ENCODE measurements around the gene REXO2. TPM values are rescaled to one million over a fixed set of nuclear protein-coding genes. Genes with fewer than 3 reads are reported as not detected.

The REXO2 gene
- total RNA-seq = 23.6 TPM

- DNase-seq (ENCODE audit: low spot score) (peak; percentile 97), ATAC-seq (peak; percentile 99)
Measured at GRCh38 chr11:114439229-114440120, at the start of gene REXO2. TSS of gene REXO2 (plus strand) at chr11:114439467. CDS start at chr11:114439529, 62 bp downstream.

GRCh38 chr11:114392735-114393667 lies 46.3 kb upstream of the REXO2 start:
- ATAC-seq = peak; percentile 43

GRCh38 chr11:114395736-114396135 lies 43.5 kb upstream of the REXO2 start:
- DNase-seq (ENCODE audit: low spot score) (no peak), ATAC-seq (no peak)

More at GRCh38 chr11:114392735-114393667, 46.3 kb upstream of the REXO2 start:
- DNase-seq (ENCODE audit: low spot score) = no peak

GRCh38 chr11:114396916-114397315 lies 42.4 kb upstream of the REXO2 start:
- no peak for DNase-seq (ENCODE audit: low spot score)
- no peak for ATAC-seq

DNA sequence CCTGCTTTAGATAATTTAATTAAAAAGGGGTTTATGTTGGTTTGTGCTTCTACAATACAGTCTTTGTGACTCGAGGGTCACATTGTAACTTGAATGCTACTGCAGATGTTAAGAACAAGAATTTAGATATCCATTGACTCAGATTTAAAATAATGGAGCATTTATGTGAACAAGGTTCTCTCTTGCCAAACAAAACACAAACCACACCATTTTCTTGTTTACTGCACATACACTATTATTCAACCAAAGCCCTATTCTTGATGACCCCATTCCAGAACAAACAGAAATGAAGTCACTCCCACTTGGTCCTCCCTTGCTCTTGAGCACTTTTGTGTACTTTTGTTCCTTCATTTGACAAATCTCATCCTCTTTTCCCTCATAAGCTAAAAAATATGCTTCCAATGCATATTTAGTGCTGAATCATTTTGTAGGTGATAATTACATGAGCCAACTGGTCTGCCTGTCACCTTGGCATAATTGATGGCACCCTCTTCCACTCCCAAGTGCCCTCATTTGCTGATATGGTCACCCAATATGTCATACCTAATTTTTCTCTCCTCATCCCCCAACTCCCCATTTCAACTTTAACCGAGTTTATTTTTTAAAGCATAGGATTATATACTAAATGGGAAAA lies 41.8 kb upstream of the REXO2 start:
- DNase-seq (ENCODE audit: low spot score) (no peak), ATAC-seq (no peak)

- DNase-seq (ENCODE audit: low spot score) (no peak), ATAC-seq (no peak)
Measured at GRCh38 chr11:114398303-114398920, 40.9 kb upstream of the REXO2 start.

DNA sequence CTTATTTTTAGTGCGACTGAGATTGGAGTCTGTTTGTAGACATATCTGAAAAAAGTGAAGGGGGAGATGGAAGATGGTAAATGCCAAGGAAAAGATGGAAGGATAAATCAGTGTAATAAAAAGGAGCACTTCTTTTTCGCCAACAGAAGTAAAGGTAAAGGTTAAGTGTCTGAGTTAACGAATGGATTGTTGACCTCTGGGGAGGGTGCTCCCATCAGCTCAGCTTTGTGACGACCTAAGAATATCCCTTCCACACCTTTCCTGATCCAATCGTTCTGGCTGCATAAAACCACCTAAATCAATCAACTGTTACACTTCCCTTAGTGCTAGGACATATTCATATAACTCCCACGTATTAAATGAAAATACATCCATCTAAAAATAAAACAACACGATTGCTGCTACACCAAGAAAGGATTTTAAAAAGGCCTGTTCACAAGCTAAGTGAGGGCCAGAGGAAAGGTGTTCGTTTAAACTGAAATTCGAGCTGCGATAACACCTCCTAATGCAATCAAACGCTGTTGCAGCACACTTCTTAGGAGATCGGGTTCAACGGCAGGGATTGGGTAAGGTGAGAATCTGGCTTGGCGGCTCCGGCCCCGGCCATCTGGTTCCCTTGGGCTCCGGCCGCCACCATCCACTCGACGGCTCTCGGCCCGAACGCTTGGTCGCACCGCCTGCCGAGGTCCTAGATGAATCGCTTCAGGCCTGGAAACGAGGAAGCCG lies 39.6 kb upstream of the REXO2 start:
- ATAC-seq = peak; percentile 63
- no peak for DNase-seq (ENCODE audit: low spot score)

DNA sequence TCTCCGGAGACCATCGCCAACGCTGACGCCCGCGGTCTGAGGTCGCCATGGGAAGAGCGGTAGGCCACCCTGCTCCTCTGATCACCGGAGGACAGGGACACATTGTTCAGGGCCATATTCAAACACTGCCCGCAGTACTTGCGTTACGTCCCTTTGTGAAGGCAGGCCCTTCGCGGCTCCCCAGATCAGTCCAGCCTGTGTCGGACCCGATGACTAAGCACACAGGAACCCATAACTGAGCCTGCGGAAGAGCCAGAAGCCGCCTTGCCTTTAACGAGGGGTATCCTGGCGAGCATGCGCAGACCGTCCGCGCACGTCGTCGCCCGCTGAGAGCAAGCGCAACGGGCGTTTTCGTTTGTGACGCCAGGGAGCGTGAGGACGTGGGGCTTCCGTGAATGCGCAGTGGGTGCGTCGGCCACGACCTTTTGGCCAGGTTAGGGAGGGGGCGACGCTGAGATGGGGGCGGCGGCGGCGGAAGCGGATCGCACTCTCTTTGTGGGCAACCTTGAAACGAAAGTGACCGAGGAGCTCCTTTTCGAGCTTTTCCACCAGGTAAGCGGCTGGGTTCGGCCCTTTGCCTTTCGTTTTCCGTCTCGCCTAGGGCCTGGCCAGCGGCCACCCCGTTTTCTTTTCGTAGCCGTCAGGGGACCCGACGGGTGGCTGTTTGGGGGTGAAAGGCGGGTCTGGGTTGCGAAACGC lies 38.9 kb upstream of the REXO2 start, which contains the start of the genes C11orf71 and RBM7:
Gene C11orf71 (minus strand): TSS at position 296 of the 699 bp plus-strand sequence. CDS start 180 bp downstream, at position 116.
Gene RBM7 (plus strand): TSS at position 451 of the 699 bp plus-strand sequence. CDS start 6 bp downstream, at position 457.
- peak; percentile 99 for DNase-seq (ENCODE audit: low spot score)
- peak; percentile 89 for ATAC-seq

DNA sequence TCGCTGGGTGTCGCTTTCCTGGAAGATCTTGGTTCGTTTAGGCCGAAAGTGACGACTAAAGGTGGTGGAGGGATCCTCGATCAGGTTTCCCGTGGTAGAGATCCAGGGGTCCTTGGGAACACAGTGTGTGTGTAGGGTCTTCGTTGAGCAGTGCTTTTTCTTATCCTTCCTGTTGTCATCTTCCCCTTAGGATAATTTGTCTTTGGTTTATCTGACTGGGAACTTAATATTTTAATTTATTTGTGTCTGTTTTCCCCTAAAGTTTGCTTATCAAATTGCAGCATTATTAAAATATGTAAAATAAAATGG lies 38.4 kb upstream of the REXO2 start:
- DNase-seq (ENCODE audit: low spot score) = no peak
- ATAC-seq = no peak

GRCh38 chr11:114401311-114401710 lies 38.0 kb upstream of the REXO2 start:
- DNase-seq (ENCODE audit: low spot score) (no peak), ATAC-seq (no peak)

DNA sequence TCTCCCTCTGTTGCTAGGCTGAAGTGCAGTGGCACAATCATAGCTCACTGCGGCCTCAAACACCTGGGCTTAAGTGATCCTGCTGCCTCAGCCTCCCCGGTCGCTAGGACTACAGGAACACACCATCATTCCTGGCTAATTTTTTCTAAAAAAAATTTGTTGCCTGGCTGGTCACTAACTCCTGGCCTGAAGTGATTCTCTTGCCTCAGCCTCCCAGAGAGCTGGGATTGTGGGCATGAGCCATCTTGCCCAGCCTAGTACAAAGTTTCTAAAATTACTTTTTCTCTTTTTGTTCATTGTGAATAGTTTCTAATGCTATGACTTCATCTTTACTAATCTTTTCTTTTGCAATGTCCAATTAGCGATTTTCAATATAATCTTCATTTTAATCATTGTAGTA lies 26.3 kb upstream of the REXO2 start:
- ATAC-seq (no peak), DNase-seq (ENCODE audit: low spot score) (no peak)

DNA sequence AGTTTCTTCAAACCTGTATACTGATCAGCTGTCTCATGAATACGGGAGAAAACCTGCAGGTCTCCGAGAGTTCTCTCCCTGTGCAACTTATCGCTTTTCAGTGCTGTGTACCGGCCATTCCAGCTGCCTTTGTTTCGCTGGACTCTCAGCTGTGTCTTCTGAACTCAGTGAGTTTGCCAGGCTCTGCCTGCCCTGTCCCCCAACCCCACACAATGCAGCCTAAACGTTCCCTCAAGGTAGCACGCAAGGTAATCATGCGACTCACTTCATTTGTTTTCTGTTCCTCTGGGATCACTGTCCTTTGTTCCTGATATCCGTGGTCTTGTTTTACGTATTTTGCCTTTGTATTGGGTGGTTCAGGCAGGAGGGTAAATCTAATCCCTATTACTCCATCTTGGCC lies 25.3 kb upstream of the REXO2 start:
- no peak for ATAC-seq
- no peak for DNase-seq (ENCODE audit: low spot score)

DNA sequence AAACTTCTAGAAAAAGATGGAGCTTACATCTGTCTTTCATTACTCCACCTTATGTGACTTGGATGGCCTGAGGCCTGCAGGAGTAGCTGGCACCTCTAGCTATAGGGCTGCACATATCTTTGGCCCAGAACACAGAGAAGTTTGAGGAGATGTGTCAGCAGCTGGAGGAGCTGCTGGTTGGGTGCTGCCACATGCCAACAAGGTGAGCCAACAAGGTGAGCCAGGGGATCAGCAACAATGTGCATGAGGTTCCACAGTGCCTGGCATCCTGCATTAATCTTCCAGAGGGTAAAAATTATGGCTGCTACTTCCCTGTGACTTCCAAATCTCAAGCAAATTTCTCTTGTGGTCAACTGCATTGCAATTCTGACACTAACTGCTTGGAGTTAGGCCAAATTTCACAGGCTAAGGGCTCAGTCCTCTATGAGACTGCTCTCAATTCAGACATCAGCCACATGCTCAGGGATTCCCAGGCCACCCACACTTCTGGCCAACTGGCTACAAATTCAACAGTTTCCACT lies 22.8 kb upstream of the REXO2 start:
- ATAC-seq (no peak), DNase-seq (ENCODE audit: low spot score) (no peak)

GRCh38 chr11:114426280-114426679 lies 13.0 kb upstream of the REXO2 start:
- DNase-seq (ENCODE audit: low spot score) = peak; percentile 48
- ATAC-seq = peak; percentile 80

DNA sequence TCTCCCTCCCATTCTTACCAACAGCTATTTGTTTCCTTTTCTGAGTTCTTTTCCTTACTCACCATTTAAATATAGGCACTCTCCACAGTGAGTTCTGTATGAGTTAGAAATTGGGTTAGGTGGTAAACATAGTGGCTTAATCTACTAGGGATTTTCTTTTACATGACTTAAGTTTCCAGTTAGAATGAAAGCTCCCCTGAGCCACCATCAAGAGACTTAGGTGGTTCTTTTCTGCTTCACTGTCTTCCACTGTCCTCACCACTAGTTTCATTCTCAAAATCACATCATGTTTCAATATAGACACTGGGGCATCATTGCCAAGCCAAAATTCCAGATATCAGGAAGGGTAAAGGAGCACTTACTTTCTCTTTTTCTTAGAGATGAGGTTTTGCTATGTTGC lies 9.0 kb upstream of the REXO2 start:
- ATAC-seq (no peak), DNase-seq (ENCODE audit: low spot score) (no peak)

DNA sequence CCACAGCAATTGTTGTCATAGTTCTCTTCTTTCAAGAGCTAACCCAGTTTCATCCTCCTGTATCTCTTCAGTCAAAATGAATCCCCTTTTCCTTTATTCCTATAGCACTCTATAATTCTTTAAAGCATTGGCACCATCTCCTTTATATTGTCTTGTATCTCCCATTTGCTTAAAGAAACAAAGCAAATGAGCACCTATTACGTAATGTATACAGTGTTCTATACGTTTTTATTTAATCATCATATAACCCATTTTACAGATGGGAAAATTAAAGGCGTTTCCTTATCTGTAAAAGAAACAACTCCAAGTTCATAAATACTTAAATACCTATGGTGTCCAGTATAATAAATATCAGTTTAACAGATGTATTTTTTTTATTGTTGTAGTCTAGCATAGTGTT lies 6.4 kb upstream of the REXO2 start:
- DNase-seq (ENCODE audit: low spot score) (no peak), ATAC-seq (no peak)

- DNase-seq (ENCODE audit: low spot score) = no peak
- ATAC-seq = no peak
Measured at GRCh38 chr11:114433376-114433775, 5.9 kb upstream of the REXO2 start.

GRCh38 chr11:114438303-114438702 lies 964 bp upstream of the REXO2 start:
- ATAC-seq = no peak
- no peak for DNase-seq (ENCODE audit: low spot score)

All from left lobe of liver (tissue), 2 donors.